ENCODE results near the gene GIMAP7. TPM values are rescaled to one million over a fixed set of nuclear protein-coding genes. Genes with fewer than 3 reads are reported as not detected.
"Not testable (repeated sequence)": the region's sequence is repeated elsewhere in the genome, so short reads cannot be mapped to it uniquely, and the experiment has no call there.

Gene GIMAP7
- total RNA-seq, 2 donors from 2014 or later, result 62.7 to 68.3 TPM

- not testable (repeated sequence) for H3K9me3 ChIP-seq (ENCODE audit: control insufficient read depth, low read length, poor library complexity, severe bottlenecking); H3K36me3 Mint-ChIP-seq (ENCODE audit: low read depth); DNase-seq; ATAC-seq; H3K27me3 Mint-ChIP-seq
- Mint-ChIP-seq H3K4me1 (peaks cover 55% of the 10 kb centered on the region), H3K27ac (peak overlapping the region; percentile 98), H3K4me3 (peak overlapping the region; percentile 82)
Measured at GRCh38 chr7:150483514-150483913, 31.2 kb upstream of the GIMAP7 start.

GRCh38 chr7:150484071-150484470 is 30.6 kb upstream of the GIMAP7 start:
- H3K9me3 ChIP-seq (ENCODE audit: control insufficient read depth, low read length, poor library complexity, severe bottlenecking); H3K36me3 Mint-ChIP-seq (ENCODE audit: low read depth); DNase-seq; H3K27me3 Mint-ChIP-seq: not testable (repeated sequence)
- ATAC-seq, result peak; percentile 76
- Mint-ChIP-seq H3K4me3 (peak overlapping the region; percentile 82), H3K4me1 (peaks cover 49% of the 10 kb centered on the region), H3K27ac (peak overlapping the region; percentile 98)

GRCh38 chr7:150487625-150488024 is 27.0 kb upstream of the GIMAP7 start:
- no peak overlapping the region for H3K4me3 Mint-ChIP-seq
- ATAC-seq (no peak), DNase-seq (no peak)
- no peaks in the 10 kb centered on the region for H3K36me3 Mint-ChIP-seq (ENCODE audit: low read depth)
- H3K9me3 ChIP-seq (ENCODE audit: control insufficient read depth, low read length, poor library complexity, severe bottlenecking), result no peaks in the 10 kb centered on the region
- H3K27ac Mint-ChIP-seq, result peak overlapping the region; percentile 98
- H3K27me3 Mint-ChIP-seq, result no peaks in the 10 kb centered on the region
- H3K4me1 Mint-ChIP-seq, result peaks cover 26% of the 10 kb centered on the region

- H3K4me1 Mint-ChIP-seq, result peaks cover 9% of the 10 kb centered on the region
- no peak overlapping the region for H3K4me3 Mint-ChIP-seq
- no peaks in the 10 kb centered on the region for H3K9me3 ChIP-seq (ENCODE audit: control insufficient read depth, low read length, poor library complexity, severe bottlenecking)
- ATAC-seq, result no peak
- H3K27ac Mint-ChIP-seq, result no peak overlapping the region
- DNase-seq, result no peak
- H3K36me3 Mint-ChIP-seq (ENCODE audit: low read depth), result no peaks in the 10 kb centered on the region
- H3K27me3 Mint-ChIP-seq, result no peaks in the 10 kb centered on the region
Measured at GRCh38 chr7:150489782-150490181, 24.9 kb upstream of the GIMAP7 start.

GRCh38 chr7:150493442-150493841 is 21.2 kb upstream of the GIMAP7 start:
- H3K27ac Mint-ChIP-seq; H3K36me3 Mint-ChIP-seq (ENCODE audit: low read depth); H3K4me3 Mint-ChIP-seq; H3K4me1 Mint-ChIP-seq; H3K27me3 Mint-ChIP-seq; ATAC-seq; H3K9me3 ChIP-seq (ENCODE audit: control insufficient read depth, low read length, poor library complexity, severe bottlenecking); DNase-seq: not testable (repeated sequence)

- Mint-ChIP-seq H3K36me3 (ENCODE audit: low read depth) (peaks cover 6% of the 10 kb centered on the region), H3K4me1 (peaks cover 42% of the 10 kb centered on the region), H3K27me3 (no peaks in the 10 kb centered on the region), H3K4me3 (peak overlapping the region; percentile 84), H3K27ac (peak overlapping the region; percentile 96)
- no peaks in the 10 kb centered on the region for H3K9me3 ChIP-seq (ENCODE audit: control insufficient read depth, low read length, poor library complexity, severe bottlenecking)
- DNase-seq, result no peak
- ATAC-seq, result peak; percentile 90
Measured at GRCh38 chr7:150502519-150502918, 12.2 kb upstream of the GIMAP7 start.

GRCh38 chr7:150503155-150503554 is 11.5 kb upstream of the GIMAP7 start:
- H3K4me1 Mint-ChIP-seq, result peaks cover 46% of the 10 kb centered on the region
- no peak for DNase-seq
- no peaks in the 10 kb centered on the region for H3K27me3 Mint-ChIP-seq
- no peaks in the 10 kb centered on the region for H3K9me3 ChIP-seq (ENCODE audit: control insufficient read depth, low read length, poor library complexity, severe bottlenecking)
- peak overlapping the region; percentile 96 for H3K27ac Mint-ChIP-seq
- peak; percentile 5 for ATAC-seq
- peak overlapping the region; percentile 84 for H3K4me3 Mint-ChIP-seq
- peaks cover 4% of the 10 kb centered on the region for H3K36me3 Mint-ChIP-seq (ENCODE audit: low read depth)

GRCh38 chr7:150503581-150503980 is 11.1 kb upstream of the GIMAP7 start:
- H3K36me3 Mint-ChIP-seq (ENCODE audit: low read depth), result peaks cover 3% of the 10 kb centered on the region
- no peak for DNase-seq

GRCh38 chr7:150507947-150508602 is 6.6 kb upstream of the GIMAP7 start:
- H3K27me3 Mint-ChIP-seq, result no peaks in the 10 kb centered on the region
- H3K9me3 ChIP-seq (ENCODE audit: control insufficient read depth, low read length, poor library complexity, severe bottlenecking), result no peaks in the 10 kb centered on the region
- H3K4me3 Mint-ChIP-seq, result peak overlapping the region; percentile 73
- peak overlapping the region; percentile 94 for H3K27ac Mint-ChIP-seq
- peaks cover 3% of the 10 kb centered on the region for H3K36me3 Mint-ChIP-seq (ENCODE audit: low read depth)
- no peak for DNase-seq
- ATAC-seq, result peak; percentile 35
- peaks cover 61% of the 10 kb centered on the region for H3K4me1 Mint-ChIP-seq

More at GRCh38 chr7:150503581-150503980, 11.1 kb upstream of the GIMAP7 start:
- H3K4me1 Mint-ChIP-seq, result peaks cover 50% of the 10 kb centered on the region
- ATAC-seq, result peak; percentile 18
- H3K27me3 Mint-ChIP-seq, result no peaks in the 10 kb centered on the region
- no peaks in the 10 kb centered on the region for H3K9me3 ChIP-seq (ENCODE audit: control insufficient read depth, low read length, poor library complexity, severe bottlenecking)
- peak overlapping the region; percentile 96 for H3K27ac Mint-ChIP-seq
- H3K4me3 Mint-ChIP-seq, result peak overlapping the region; percentile 84

- no peak for DNase-seq
- peaks cover 7% of the 10 kb centered on the region for H3K36me3 Mint-ChIP-seq (ENCODE audit: low read depth)
Measured at GRCh38 chr7:150511048-150511447, 3.6 kb upstream of the GIMAP7 start.

GRCh38 chr7:150513758-150514157 is 914 bp upstream of the GIMAP7 start:
- no peaks in the 10 kb centered on the region for H3K9me3 ChIP-seq (ENCODE audit: control insufficient read depth, low read length, poor library complexity, severe bottlenecking)
- H3K27ac Mint-ChIP-seq, result peak overlapping the region; percentile 94
- peaks cover 36% of the 10 kb centered on the region for H3K4me1 Mint-ChIP-seq
- DNase-seq, result no peak
- H3K36me3 Mint-ChIP-seq (ENCODE audit: low read depth), result peaks cover 13% of the 10 kb centered on the region
- H3K4me3 Mint-ChIP-seq, result peak overlapping the region; percentile 100
- no peak for ATAC-seq
- no peaks in the 10 kb centered on the region for H3K27me3 Mint-ChIP-seq

More at GRCh38 chr7:150511048-150511447, 3.6 kb upstream of the GIMAP7 start:
- no peaks in the 10 kb centered on the region for H3K9me3 ChIP-seq (ENCODE audit: control insufficient read depth, low read length, poor library complexity, severe bottlenecking)
- peak overlapping the region; percentile 94 for H3K27ac Mint-ChIP-seq
- no peaks in the 10 kb centered on the region for H3K27me3 Mint-ChIP-seq
- ATAC-seq, result no peak
- H3K4me3 Mint-ChIP-seq, result peak overlapping the region; percentile 8
- H3K4me1 Mint-ChIP-seq, result peaks cover 54% of the 10 kb centered on the region

GRCh38 chr7:150515248-150516147 is 826 bp downstream of the GIMAP7 start:
- DNase-seq (no peak), ATAC-seq (peak; percentile 28)
- Mint-ChIP-seq H3K36me3 (ENCODE audit: low read depth) (peaks cover 20% of the 10 kb centered on the region), H3K27me3 (no peaks in the 10 kb centered on the region), H3K4me3 (peak overlapping the region; percentile 100), H3K27ac (peak overlapping the region; percentile 94), H3K4me1 (peaks cover 44% of the 10 kb centered on the region)
- H3K9me3 ChIP-seq (ENCODE audit: control insufficient read depth, low read length, poor library complexity, severe bottlenecking), result no peaks in the 10 kb centered on the region

- Mint-ChIP-seq H3K27ac (peak overlapping the region; percentile 94), H3K36me3 (ENCODE audit: low read depth) (peaks cover 30% of the 10 kb centered on the region), H3K4me1 (peaks cover 42% of the 10 kb centered on the region), H3K27me3 (no peaks in the 10 kb centered on the region), H3K4me3 (peak overlapping the region; percentile 100)
- no peaks in the 10 kb centered on the region for H3K9me3 ChIP-seq (ENCODE audit: control insufficient read depth, low read length, poor library complexity, severe bottlenecking)
- no peak for ATAC-seq
- DNase-seq, result no peak
Measured at GRCh38 chr7:150516956-150517745, 2.5 kb downstream of the GIMAP7 start.
